Measurements from ENCODE around the gene PREP. TPM values are rescaled to one million over a fixed set of nuclear protein-coding genes. Genes with fewer than 3 reads are reported as not detected.

The PREP gene
- polyA plus RNA-seq, 4 donors, result 31.2 to 37.7 (median 33.9) TPM

DNA sequence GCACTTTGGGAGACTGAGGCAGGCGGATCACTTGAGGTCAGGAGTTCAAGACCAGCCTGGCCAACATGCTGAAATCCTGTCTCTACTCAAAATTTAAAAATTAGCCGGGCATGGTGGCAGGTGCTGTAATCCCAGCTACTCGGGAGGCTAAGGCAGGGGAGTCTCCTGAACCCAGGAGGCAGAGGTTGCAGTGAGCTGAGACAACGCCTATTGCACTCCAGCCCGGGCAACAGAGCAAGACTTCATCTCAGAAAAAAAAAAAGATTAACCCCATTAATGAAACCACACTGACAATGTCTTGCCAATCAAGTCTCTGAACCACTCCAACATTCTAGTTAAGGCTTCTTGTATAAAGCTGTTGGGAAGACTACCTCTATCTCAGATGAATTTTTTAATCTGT lies 4.0 kb downstream of the PREP start:
- no peak for DNase-seq (ENCODE audit: low read depth in 4 of 4, low spot score in 3 of 4)

DNA sequence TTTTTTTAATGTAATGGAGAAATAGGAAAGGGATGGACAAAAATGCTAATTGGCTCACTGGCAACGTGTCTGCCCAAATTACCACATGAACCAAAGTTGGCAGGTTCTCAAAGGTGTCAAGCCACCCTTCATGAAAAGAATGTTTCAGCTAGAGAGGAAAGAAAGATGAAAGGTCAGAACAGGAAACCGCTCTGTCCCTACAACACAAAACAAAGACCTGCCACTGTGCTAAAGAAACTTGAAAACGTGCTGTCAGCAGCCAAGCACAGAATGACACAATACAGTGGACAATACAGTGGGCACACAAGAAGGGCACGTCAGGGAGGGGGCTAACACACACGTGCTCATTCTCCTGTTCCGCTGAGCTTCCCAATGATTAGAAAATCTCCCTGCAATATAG lies 4.9 kb downstream of the PREP start:
- DNase-seq (ENCODE audit: low read depth in 4 of 4, low spot score in 3 of 4), result no peak

DNA sequence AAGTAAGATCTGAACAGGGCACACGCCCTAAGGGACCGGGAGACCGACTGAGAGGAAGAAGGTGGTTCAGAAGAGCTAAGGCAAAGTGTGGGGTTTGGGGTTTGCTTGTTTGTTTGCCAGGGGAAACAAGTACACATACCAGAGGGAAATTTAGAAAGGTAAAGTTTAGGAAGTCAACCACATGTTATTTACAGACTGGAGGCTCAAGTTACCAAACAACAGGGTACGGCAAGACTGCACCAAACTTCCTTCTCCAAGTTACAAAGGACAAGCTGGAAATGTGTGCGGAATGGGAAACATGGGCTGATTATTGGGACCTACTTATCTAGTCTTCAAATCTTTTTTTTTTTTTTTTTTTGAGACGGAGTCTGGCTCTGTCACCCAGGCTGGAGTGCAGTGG lies 11.2 kb downstream of the PREP start:
- no peak for DNase-seq (ENCODE audit: low read depth in 4 of 4, low spot score in 3 of 4)

DNA sequence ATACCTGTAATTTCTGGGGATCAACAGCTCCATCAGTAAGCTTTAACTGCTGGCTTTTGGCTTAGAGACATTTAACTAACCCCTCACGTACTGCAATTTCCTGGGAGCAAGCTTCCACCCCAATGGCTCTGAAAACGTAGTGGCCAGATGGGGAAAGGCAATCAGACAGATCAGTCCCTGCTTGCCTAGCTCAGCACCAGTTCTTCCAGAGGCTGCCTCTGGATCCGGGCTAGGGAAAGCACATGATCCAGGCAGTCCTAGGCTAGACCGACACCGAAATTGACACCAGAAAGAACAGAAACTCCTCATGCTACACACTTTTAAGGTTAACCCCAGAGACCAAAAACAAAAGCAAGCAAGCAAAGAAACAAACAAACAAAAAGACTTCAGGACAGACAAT lies 13.3 kb downstream of the PREP start:
- no peak for DNase-seq (ENCODE audit: low read depth in 4 of 4, low spot score in 3 of 4)

DNA sequence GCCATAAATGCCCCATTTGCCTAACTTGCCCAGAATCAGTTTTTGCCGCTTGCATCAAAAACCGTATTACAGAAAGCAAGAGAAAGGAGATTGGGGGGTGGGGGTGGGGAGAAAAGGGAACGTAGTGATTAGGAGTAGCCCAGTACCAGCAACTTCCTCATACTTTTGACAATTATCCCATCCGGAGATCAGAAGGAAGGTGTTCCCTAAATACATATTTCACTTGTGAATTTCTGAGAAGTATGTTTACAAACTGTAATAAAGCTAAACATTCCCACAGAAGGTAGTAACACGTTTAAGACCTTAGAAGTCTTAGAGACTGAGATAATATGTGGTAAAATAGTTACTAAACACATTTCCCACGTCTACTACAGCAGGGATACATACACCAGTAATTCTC lies 14.5 kb downstream of the PREP start:
- no peak for DNase-seq (ENCODE audit: low read depth in 4 of 4, low spot score in 3 of 4)

DNA sequence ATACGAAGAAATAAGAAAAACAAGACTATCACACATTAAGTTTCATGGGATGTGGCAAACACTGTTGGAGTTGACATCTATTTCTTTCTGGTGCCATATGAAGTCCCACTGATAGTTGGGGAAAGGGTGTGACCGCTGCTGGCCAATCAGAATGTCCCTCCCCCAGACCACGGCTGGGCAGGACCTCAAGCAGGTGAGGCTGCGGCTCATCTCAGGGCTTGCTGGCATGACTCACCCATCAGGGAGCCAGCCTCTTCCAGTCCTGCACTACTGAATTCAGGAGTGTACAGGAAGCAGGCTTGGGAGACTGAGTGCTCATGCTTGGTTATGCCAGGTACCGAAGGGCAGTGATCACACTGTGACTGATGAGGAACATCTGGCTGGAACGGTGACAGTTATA lies 18.9 kb downstream of the PREP start:
- no peak for DNase-seq (ENCODE audit: low read depth in 4 of 4, low spot score in 3 of 4)

DNA sequence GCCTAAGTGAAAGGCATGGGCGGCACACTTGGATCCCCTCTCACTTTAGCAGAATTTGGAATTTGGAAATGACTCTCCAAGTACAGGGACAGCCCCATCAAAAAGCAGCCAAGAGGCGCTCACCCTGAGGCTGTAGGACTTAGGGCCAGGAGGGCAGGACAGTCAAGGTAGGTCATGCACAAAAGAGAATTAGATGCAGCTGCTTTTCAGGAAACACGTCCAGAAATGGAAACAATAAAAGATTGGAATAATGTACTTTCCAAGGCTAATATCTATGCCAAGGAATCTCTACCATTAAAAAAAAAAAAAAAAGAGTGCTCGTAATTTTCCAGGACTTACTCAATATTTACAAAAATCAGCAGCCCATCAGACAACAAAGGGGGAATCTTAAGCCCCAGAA lies 19.9 kb downstream of the PREP start:
- no peak for DNase-seq (ENCODE audit: low read depth in 4 of 4, low spot score in 3 of 4)

DNA sequence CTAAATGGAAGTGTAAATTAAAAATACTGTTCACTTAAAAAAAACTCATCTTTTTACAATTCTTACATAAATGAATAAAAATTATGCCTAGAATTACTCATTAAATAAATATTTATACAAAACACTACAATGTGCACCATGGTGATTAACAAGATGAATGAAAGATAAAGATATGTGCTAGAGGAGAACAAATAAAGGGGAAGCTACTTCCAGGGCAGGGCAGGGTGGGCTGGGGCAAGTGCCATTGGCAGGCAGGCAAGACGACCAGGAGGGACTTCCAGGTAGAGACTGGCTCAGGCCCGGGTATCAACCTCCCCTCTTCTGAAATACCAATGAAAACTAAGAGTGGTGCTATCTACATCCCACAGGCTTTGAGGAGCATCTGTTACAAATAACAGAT lies 20.4 kb downstream of the PREP start:
- DNase-seq (ENCODE audit: low read depth in 4 of 4, low spot score in 3 of 4), result no peak

DNA sequence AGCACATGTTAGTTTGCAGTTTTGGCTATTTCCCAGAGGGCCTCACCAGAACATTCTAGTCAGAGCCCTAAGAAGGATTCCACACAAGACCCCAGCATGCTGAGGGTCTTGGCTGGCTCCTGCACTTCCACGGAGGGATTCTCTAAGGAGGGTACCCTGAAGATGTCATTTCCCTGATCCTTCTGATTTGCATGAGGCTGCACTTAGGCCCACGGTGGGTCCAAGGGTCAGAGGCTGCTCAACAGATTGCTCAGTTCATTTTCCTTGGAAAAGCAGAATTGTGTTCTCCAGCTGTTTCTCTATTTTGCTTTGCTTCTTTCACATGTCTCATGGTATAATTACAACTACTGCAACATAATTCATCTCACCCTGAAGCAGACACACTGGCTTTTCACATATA lies 22.2 kb downstream of the PREP start:
- no peak for DNase-seq (ENCODE audit: low read depth in 4 of 4, low spot score in 3 of 4)

DNA sequence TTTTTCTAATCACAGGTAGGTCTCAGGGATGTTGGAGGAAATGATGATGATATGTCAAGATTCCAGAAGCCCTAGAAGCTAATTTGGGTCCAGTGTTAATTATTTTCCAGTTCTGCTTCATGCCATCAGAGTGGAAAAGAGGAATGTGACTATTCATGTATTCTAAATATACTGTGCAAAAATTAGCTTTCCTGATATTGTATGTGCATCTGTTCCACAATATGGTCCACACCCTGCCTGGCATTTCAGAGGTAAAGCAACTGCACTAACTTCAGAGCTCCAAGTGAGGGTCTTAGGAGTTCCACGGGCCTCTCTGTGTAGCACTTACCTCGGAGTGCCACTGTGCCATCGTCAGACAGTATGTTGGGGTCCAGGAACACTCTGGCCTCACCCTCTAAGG lies 27.1 kb downstream of the PREP start:
- DNase-seq (ENCODE audit: low read depth in 4 of 4, low spot score in 3 of 4), result no peak

DNA sequence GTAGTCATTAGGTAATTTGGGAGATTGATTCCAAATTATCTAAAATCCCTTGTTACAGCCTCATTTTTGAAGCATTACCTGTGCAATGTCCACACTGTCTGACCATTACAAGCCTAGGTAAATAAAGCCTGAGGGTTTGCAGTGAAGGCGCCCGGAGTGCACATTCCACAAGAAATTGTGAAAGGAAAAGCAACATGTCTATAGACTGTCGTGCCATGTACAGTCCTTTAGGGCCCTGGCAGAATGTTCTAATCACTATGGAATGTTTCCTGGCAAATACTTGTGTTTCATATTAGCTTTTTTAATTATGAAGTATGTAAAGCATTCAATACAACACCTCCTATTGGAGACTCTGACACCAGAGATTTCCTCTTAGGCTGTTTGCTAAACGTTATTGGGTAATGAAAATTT lies 28.9 kb downstream of the PREP start:
- no peak for DNase-seq (ENCODE audit: low read depth in 4 of 4, low spot score in 3 of 4)

DNA sequence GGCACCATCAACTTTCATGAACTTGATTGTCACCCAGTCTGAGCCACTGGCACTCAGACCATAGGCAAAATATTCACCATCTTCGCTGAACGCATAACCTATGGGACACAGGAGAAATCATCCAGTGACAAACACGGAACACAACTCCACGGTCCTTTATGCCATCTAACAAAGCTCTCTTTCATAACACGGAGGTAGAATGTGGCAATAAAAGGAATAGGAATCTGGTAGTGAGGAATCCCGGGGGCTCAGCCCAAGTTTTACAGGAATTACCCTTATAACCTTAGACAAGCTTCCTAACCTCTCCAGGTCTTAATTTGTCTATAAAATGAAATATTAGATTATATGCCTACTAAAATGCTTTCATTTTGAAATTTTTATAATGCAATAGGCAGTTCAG lies 29.4 kb downstream of the PREP start:
- no peak for DNase-seq (ENCODE audit: low read depth in 4 of 4, low spot score in 3 of 4)

DNA sequence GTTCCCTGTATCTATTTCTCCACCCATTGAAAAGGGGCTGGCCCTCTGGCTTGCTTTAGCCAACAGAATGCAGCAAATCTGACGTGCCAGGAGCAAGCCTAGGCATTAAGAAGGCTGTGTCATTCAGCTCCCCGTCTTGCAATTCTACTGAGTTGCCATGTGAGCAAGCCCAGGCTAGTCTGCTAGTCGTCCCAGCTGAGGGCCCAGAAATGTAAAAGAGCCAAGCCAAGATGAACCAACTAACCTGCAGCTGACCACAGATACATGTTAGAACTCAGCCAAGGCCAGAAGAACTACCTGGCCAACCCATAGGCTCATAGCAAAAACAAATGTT lies 30.1 kb downstream of the PREP start:
- DNase-seq (ENCODE audit: low read depth in 4 of 4, low spot score in 3 of 4), result no peak

DNA sequence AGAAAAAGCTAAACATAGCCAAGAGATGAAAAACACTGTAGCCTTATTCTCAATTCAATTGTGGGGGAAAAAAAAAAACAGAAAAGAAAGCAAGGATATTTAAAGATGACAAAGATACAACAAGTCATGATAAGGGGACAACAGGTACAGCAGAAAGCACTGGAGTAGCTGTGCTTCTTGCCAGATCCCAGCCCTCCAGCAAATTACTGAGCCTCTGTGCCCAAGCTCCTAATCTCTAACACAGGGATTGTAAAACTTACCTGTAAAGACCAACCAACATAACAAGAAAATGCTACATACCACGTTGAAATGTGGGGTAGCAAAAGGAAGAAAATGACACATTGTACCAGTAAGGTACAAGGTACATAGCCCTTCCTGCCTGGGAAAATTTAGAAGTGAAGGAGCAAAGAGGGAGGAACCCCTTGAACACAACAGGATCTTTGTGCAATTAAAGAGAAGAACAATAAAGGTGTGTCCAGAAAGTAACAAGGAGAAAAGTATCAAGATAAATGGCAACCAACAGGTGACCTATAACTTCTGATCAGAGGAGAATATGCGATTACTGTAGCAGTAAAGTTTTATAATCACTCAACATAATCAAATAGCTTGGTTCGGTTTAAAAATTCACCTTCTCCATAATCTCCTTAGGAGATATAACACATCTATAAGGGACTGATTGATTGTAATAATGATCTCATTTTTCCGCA lies 30.6 kb downstream of the PREP start:
- DNase-seq (ENCODE audit: low read depth in 4 of 4, low spot score in 3 of 4), result no peak

DNA sequence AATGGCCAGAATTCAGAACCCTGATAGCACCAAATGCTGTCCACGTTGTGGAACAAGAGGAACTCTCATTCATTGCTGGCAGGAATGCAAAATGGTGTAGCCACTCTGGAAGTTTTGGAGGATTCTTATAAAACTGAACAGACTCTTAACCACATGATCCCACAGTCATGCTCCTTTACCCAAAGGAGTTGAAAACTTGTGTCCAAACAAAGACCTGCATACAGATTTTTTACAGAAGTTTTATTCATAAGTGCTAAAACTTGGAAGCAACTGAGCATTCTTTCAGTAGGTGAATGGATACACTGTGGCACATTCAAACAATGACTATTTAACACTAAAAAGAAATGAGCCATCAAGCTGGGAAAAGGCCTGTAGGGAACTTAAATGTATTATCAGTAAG lies 32.5 kb downstream of the PREP start:
- no peak for DNase-seq (ENCODE audit: low read depth in 4 of 4, low spot score in 3 of 4)

DNA sequence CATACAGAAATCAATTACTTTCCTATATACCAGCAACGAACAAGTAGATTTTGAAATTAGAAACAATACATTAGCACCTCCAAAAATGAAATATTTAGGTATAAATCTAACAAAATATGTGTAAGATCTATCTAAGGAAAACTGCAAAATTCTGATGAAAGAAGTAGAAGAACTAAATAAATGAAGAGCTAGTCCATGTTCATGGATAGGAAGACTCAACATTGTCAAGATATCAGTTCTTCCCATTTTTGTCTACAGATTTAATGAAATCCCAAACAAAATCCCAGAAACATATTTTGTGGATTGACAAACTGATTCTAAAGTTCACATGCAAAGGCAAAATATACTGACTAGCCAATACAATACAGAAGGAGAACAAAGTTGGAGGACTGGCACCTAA lies 33.7 kb downstream of the PREP start:
- no peak for DNase-seq (ENCODE audit: low read depth in 4 of 4, low spot score in 3 of 4)

DNA sequence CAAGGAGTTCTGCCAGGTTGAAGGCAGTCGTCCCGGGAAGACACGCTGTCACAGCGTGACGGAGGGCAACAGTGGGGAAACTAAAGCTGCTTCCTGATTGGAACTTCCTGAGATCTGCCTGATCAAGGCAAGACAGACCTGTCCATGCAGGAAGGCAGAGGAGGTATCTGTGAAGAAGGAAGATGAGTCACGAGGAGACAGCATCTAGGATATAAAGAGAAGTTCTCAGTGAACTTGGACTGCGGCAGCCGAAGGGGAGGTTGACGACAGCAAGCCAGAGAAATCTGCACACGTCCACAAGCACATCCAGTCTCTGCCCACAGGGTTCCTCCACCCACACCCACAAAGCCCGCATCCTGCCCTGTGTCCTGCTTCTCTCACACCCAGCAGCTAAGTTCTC lies 38.6 kb downstream of the PREP start:
- no peak for DNase-seq (ENCODE audit: low read depth in 4 of 4, low spot score in 3 of 4)

DNA sequence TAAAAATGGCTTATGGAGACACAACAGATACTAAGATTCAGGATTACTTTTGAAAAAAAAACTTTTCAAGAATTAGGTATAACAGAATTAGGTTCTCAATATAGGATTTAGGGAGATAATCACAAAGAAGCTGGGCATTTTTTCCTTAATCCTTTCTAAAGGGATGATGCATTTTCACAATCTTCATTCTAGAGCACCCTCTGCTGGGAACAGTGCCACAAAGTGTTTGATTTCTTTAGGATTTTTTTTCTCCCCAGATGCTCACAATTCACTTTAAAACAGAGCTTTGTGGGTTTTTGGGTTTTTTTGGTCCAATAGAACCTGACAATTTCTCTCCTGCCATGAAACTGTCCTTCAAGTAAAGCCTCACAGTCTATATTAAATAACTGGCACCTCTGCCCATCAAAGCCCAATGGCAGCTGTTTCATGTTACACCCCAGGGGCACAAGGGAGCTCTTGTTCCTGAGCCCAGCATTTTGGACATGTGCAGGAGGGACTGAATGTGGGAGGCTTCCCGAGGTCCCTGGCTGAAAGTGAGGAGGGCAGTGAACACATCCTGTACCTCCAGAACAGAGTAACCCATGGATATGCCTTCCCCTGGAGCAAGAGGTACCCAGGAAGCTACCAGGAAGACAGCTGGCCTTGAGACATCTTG lies 39.7 kb downstream of the PREP start:
- DNase-seq (ENCODE audit: low read depth in 4 of 4, low spot score in 3 of 4), result no peak

DNA sequence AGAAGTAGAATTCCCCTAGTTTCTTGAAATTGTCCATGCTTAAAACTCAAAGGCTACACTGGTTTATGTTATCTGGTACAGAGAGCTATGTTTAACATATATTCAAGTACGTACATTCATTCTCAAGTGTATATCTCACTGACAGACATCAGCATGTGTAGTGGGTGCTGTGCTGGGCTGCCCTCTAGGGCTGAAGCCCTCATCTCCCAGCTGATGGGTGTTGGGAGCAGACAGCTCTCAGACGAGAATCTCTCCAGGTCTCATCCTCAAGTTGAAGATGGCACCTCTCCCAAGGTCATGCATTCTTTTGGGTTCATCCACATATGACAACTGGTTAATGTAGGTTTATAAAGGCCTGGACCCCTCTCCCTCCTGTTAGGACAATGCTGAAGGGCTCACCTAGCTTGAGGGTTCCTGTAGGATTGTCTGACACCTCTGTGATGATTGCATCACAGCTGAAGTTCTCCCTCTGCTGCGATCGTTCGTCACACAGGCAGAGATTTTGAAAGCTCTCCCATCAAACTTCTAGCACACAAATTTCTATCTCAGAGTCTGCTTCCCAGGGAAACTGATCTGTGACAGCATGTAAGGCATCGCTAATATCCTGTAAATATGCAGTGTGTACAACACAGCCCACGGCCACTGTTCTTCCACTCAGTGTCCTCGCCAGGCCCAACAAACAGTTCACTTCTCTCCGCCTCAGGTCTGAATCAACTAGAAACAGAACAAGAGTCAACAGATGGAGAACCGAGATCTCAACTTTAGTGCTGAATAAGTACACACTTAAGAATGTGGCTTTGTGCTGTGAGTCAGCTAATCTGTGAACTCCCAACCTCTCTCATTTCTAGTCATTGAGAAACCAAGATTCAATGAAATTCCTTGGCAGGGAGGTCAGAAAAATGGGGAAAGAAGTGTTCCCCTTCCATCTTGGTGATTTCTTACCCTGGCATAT lies 43.2 kb downstream of the PREP start:
- no peak for DNase-seq (ENCODE audit: low read depth in 4 of 4, low spot score in 3 of 4)

DNA sequence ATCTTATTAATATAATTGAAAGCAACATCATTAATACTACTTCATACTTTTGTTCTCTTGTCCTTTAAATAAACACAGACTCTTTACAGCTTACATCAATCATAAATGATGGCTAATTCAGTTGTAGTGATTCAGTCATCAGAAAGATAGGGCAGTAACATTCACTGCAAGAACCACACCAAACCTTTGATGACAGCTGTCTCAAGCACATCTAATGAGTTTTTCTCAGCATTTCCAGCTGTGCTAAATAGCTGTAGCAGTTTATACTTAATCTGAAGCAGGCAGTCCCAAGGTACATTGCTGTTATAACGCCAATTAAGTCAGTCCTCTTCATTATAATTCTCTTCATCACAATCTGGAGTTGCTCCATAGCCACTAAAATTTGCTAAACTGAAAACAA lies 45.7 kb downstream of the PREP start:
- no peak for DNase-seq (ENCODE audit: low read depth in 4 of 4, low spot score in 3 of 4)

DNA sequence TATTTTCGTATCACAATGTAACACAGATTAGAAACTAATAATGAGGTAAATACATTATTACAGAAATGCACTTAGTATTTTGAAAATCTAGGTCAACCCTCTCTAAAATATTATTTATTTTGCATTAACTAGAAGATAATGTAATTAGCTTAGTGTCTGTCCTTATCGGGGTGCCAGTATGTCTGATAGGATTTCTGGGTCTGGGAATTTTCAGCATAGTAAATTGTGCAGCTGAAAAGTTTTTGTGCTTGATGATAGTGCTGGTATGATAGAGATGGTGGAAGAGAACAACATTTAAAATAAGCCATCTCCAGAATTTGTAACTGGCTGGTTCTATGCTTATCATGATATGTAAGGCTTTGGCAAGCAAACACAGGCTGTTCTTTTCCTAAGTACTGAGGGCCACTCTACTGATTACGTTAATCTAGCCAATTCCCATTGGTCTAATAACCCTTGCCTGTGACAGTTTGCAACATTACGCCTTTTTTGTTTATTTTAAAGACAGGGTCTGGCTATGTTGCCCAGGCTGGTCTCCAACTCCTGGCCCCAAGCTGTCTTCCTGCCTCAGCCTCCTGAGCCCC lies 50.8 kb downstream of the PREP start:
- no peak for DNase-seq (ENCODE audit: low read depth in 4 of 4, low spot score in 3 of 4)
